HS-5 (cell line): ENCODE results near the gene RBPJ.
A peak's percentile ranks its signal among the peaks of the same experiment; 100 is the strongest.

Source experiments
- DNase-seq: peaks from one replicate; pipeline ENCODE4 v3.0.0-alpha.2; 2012; ENCODE audit warnings: low read depth

RBPJ gene

DNA sequence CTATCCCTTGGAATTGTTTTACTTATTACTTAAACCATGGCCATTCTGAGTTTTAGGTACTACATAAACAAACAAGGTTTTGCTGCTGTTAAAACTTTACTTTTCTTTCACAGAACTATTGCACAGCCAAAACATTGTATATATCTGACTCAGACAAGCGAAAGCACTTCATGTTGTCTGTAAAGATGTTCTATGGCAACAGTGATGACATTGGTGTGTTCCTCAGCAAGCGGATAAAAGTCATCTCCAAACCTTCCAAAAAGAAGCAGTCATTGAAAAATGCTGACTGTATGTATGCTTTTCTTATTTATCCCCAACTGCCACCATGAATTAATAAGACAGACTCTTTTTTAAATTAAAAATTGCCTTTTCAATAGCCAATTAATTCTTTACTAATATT lies 99.6 kb downstream of the RBPJ start:
- no peak for DNase-seq

DNA sequence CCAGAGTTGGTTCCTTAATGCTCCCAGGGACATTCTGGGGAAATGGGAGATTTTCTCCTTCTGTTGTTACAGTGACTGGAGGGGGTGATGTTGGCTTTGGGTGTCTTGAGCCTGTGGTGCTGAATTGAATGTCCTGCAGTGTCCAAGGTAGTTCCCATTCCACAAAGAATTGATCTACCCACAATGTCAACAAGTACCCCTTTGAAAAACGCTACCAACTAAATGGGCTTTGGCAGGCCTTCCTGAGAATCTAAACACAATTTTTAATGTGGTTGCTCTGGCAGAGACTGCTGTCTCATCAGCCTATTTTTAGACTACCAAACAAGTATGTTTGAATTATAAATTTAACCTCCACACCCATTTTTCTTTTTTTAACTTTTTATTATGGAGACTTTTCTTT lies 100.1 kb downstream of the RBPJ start:
- no peak for DNase-seq

DNA sequence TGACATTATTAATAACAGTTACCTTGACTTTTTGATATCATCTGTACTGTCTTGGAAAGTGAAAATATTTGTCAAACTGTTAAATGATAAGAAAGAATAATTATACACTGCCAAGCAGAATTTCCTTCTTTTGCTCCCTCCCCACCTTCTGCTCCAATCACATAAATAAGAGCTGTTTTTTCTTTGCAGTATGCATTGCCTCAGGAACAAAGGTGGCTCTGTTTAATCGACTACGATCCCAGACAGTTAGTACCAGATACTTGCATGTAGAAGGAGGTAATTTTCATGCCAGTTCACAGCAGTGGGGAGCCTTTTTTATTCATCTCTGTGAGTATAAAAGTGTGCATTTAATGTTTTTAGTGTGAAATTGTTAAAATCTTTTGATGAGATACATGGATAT lies 103.3 kb downstream of the RBPJ start:
- DNase-seq, result no peak

DNA sequence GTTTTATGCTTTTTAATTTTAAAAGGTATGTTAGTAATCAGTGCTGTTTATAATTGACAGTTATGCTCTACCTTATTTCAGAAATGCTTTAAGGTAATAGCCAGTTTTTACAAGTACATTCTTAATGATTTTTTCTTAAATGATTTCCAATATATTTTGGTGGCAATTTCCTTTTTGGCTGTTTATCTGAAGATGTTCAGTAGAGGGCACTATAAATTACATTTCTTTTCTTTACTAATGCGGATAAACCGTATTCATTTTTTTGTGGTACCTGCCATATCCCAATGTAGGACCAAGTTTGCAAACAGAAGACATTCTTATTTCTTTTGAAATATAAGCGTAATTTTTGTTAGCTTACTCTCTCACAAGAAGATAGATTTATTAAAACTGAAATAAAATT lies 104.0 kb downstream of the RBPJ start:
- no peak for DNase-seq

DNA sequence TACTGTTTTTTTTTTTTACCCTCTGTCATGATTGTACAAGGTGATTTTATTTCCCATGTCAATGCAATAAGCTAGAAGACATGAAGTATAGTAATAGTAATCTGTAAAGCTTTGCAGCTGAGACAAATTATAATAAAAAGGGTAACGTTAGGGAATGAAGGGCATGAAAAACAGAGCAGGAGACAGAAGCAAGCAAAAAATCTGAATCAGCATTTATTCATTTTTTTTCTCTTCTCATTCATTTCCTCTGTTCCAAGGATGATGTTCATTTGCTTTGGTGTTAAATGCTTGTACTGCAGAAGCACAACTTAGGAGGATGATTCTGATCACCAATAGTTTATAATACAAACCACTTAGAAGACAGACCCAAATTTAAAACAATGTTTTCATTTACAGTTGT lies 105.1 kb downstream of the RBPJ start:
- DNase-seq, result no peak

DNA sequence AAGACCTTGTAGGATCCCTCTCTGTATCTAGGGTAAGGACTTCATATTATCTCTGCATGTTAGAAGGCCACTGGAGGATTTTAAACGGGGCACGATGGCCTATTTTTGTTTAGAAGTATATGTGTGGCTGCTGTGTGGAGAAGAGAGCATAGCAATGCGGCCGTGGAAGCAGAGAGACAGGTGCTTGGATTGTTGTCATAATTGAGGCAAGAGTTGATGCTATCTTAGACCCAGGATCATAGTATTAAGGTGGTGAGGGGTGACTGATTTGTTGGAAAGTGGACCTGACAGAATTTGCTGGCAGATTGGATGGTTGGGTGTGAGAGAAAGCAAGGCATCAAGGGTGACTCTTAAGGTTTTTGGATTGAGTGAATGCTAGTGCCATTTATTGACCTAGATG lies 106.1 kb downstream of the RBPJ start:
- no peak for DNase-seq

DNA sequence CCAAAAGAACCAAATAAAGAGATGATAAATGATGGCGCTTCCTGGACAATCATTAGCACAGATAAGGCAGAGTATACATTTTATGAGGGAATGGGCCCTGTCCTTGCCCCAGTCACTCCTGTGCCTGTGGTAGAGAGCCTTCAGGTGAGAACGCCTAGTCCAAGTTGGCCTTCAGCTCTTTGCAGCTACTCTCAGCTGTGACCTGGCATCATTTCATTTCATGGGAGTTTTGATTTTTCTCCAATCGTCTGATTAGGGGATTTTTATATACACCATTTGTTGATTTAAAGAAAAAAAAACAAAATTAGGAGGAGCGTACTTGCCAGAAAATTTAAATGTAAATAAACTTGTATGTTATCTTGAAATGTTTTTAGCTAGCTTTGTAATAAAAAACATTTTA lies 109.1 kb downstream of the RBPJ start:
- DNase-seq, result no peak

DNA sequence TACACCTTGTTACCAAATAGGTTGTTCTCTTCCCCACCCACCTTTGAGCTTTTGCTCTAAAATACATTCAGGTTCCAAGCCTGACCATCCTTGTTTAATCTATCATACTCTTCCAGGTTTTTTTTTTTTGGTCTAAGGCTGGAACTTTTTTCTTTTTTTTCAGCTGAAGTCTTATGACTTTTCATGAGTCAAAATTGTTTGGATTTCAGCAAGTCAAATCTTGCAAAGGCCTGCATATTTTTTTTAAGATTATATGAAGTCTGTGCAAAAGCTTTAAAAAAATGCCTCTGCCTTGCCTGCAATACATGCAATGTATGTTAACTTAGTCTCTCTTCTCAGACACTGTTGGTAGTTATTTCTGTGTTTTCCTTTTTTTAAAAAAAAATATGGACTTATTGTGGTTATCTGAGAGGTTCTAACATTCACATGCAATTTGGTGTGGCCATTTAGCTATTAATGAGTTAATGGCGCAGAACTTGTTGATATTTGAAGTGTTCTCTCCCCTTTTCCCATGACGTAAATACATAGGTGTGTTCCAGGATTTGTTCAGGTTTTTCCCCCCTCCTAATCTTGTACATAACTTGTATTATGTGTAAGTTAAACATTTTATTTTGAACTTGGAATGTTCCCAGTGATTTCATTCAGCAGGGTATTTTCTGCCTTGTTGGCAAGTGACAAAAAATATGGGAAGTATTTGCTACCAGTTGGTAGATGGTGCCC lies 110.8 kb downstream of the RBPJ start:
- no peak for DNase-seq

DNA sequence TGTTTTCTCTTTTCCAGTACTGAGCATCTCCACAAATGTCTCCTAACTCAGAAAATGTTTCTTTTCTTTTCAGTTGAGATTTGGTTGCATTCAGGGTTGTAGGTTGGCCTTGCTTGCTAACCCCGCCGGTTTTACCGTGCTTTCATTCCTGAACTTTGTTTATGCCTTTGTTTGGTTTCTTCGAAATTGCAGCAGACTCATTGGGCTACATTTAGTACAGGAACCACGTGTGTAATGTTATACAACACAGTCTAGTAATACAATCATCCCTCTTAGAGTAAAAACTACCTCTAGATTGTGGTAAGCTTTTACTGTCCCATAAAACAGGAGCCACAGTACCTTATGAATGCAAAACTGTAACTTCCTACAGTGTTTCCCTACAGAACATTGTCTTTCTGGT lies 111.6 kb downstream of the RBPJ start:
- no peak for DNase-seq

DNA sequence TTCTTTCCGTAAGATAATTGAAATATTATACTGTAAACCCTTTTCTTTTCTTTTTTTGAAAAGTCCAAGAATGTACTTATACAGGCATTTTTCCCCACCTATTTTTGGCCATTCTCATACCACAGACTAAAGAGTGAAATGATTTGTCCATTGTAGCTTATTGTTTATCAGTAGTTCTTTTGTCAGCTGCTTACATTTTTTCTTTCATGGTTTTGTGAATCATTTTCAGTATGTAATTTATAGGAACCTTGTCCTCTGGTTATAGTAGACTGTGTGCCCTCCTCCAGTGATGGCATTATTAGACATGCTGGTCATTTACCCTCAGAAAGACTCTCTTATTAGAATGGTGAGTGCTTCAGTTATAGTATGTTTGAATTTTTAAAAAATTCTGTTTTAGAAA lies 112.7 kb downstream of the RBPJ start:
- no peak for DNase-seq

DNA sequence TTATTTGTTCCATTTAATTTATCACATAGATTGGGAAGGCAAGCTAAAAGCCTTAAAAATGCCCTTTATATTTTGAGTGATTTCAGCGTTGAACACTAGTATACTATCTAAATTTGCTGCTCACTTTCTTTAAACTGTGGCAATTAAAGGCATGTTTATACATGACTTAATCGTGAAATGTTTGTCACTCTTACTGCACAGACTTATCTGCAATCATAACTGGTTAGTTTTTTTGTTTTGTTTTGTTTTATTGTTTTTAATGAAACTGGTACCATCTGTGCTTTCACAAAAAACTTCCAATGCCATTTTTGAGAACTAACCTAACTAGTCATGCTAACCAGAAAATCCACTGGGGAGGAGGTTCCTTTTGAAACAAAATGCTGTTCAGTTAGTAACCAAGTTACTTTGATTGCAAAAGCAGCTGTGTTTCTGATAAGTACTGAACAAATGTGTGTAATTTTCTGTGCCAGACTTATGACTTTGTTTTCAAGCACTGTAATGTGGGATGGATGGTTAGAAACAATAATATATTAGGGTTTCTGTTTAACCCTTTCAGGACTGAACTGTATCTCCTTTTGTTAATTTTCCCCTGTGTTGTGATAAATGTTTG lies 113.3 kb downstream of the RBPJ start:
- no peak for DNase-seq

DNA sequence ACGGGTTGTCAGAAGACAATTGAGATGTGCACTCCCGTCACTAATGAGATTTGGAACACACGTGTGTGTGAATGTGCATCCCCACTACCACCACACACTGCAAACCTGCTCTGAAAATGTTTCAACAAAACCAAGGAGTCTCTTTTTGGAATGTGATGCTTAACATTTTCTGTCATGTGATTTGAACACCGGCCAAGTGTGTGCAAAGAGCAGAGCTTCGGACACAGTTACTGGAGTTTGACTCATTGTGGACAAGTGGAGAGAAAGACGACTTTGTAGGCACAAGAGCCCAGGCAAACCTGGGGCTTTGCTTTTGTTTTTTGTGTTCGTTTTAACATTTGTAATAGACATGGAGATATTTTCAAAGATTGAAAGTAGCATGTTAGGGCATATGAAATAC lies 120.3 kb downstream of the RBPJ start:
- DNase-seq, result no peak

DNA sequence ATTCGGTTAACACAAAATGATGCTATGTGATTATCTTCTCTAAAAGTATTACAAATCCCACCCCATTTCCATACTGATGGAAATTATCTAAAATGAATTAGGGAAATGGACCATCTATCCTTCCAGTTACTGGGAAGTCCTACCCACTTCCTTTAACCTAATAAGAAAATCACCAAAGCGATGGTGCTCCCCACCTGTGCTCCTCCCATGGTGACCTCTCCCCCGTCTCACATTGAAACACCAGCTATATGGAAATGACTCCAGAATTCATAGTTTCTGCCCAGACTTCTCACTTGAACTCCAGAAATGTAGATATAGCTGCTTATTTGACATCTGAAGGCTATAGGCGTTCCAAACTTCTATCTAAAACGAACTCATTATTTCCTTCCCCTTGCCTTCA lies 121.0 kb downstream of the RBPJ start:
- no peak for DNase-seq

DNA sequence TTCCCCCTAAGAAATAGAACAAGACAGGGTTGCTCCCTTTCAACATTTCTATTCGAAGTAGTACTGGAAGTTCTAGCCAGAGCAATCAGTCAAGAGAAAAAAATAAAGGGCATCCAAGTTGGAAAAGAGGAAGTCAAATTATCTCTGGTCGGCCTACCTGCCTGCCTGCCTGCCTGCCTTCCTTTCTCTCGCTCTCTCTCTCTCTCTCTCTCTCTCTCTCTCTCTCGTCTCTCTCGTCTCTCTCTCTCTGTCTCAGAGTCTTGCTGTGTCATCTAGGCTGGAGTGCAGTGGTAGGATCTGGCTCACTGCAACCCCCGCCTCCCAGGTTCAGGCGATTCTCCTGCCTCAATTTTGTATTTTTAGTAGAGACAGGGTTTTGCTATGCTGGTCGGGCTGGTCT lies 126.6 kb downstream of the RBPJ start:
- DNase-seq, result no peak

DNA sequence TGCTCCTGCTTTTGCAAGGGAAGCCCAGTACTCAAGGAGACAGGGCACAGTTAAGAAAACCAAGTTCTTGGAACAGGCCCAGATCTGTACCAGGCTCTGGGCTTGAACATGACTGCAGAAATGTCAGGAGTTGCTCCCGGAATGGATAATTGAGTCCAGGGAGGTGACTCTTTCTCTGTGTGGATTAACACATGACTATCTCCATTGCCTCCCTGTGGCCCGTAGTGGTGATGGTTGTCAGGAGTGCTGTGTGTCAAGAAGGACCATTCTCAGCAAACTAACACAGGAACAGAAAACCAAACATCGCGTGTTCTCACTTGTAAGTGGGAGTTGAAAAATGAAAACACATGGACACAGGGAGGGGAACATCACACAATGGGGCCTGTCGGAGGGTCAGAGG lies 129.6 kb downstream of the RBPJ start:
- DNase-seq, result no peak

DNA sequence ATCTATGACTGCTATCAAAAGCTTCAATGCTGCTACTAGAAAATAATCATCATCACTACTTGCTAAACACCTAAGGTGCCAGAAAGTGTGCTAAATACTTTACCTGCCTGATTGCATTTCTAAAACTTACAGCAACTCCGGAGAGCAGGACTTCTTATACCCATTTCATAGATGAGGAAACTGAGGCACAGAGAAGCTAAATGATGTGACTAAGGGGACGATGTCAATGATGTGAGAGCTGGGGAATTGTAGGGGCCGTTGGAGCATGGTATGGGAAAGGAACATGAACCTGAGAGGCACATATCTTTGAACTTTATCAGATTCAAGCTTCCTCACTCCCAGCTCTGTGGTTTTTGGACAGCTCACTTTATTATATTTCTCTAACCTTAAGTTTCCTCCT lies 130.8 kb downstream of the RBPJ start:
- DNase-seq, result no peak

DNA sequence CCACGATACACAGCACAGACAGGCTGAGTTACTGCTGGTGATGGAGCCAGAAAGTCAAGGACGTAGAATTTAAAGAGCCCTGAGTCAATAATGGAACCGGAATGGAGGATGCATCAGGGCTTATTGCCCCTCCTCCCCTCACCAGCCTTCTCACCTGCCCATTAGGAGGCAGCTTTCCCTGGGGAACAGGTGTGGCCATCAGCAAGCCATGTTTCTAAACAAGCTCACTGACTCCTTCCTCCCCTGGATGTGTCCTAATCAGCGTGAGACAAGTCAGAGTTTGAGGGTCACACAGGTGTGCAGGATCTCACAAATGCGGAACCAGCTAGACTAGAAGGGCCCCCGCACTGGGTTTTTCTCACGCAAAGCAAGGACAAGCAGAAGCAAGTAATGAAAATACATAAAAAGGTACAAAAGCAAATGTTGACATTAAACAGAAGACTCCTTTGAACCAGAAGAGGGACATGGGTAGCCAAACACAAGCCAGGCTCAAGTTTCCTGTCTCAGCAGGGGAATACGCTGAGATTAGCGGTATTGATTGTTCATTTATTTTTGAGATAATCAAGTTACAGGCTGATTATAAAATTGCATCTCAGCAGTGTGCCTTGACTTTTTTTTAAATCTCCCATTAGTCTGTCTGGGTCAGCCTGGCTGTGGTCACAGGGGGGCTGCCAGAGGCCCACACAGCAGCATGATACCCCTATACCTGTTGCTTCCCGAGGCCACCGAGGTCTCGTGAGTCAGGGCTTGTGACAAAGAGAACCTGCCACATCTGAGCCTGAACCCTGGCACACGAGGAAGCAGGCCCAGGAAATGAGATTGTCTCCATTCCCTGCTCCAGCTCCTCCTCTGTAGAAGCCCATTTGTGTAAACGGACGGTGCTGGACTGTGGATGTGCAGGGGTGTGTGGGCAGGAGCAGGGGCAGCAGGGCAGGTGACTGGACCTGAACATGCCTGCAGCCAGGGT lies 132.0 kb downstream of the RBPJ start:
- no peak for DNase-seq

DNA sequence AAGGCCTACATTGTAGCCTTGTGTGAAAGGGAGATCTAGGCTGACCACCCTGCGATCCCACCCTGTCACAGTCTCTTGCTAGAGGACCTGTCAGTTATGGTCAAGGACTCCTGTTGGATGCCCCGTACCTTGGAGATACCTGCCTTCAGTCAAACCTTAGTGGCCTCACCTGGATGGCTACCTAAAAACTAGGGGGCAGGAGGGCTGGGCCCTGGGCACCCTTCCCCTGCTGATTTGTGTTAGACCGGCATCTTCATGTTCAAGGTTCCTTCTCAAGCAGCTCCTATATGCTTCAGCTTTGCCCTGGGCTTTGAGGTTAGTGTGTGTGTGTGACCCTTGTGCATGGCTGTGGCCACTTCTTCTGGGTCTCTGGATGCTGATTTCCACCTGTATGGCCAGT lies 134.1 kb downstream of the RBPJ start:
- no peak for DNase-seq

DNA sequence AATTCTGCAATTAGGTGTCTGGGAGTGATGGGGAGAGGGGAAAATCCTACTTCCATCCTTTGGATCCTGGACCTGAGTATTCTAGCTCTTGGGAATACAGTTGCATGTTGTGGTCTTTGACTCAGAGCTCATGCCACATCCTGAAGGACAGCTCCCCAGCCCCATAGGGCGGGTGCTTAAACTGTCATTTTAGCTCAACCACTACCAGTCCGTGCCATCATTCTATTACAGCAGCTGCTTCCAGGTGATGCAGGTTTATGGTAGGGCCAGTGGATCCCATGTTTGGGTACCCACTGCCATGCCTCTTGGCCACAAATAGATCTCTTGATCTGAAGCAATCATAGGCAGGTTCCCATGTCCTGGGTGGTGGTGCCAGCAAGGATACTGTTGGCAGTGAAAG lies 134.8 kb downstream of the RBPJ start:
- DNase-seq, result no peak

DNA sequence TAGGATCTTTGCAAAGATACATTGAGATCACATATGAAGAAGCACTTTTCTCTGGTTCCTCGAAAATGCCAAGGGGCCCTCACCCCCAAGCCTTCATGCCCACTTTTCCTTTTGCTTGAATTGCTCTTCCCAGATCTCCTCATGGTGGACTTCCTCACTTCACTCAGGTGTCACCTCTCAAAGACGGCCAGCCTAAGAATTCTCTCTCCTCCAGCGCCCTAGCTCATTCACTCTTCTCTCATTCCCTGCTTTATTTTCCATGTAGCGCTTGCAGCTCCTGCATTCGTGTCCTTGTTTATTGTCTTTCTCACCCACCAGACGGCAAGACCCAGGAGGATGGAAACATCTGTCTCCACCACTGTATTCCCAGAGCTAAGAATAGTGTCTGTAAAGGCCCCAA lies 136.6 kb downstream of the RBPJ start:
- no peak for DNase-seq

DNA sequence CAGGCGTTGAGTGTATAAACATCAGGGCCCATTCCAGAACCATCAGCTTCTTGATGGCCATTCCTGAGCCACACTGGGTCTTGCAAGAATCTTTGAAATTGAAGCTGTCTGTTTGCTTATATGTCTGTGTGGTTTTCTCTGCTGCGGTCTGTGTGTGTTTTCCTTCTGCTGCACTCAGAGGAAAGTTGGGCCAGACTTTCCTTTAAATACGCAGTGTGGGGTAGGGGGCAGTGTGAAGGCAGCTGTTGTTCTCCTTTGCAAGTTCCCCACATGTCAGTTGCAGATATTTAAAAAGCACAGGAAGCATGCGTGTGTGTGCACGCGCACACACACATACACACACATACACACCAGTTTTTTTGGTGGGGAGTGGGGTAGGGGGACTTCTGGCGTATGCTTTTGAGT lies 137.3 kb downstream of the RBPJ start:
- no peak for DNase-seq

DNA sequence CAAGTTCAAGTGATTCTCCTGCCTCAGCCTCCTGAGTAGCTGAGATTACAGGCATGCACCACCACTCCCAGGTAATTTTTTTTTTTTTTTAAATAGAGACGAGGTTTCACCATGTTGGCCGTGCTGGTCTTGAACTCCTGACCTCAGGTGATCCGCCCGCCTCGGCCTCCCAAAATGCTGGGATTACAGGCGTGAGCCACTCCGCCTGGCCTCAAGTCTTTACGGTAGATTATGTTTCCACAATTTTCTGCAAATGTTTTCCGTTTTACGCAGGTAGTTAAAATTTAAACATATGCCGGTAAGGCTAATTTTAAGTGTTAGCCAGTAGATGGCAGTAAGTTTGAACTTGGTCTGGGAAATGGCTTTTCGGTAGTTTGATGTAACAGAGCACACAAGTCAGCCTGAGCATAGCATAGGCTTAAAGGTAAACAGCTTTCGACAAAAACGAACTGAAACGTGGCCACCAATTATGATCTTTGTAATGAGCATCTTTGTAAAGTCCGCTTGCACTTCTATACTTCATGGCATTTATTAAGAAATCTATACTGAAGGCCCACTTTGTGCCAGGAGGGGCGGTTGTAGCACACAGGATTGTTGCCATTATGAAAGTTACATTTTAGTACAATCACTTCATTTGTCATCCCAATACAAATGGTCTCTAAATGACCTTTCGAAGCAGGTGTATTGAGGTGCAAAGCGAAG lies 138.4 kb downstream of the RBPJ start:
- DNase-seq, result peak; percentile 15
